Tibial nerve (tissue), 4 donors: ENCODE measurements around the gene EEPD1. TPM values are rescaled to one million over a fixed set of nuclear protein-coding genes. Genes with fewer than 3 reads are reported as not detected.

ENCODE experiments used
- DNase-seq, 2 donors: peaks; one replicate each; pipeline ENCODE4 v3.0.0-alpha.2; 2019; ENCODE audit warnings: low spot score in 2 of 2
- H3K27ac ChIP-seq, 4 donors: fragments of 200-600 bp; sonication (generic) in 3 of 4; one replicate each; pipeline ENCODE4 v1.5.1; 2017 to 2019; ENCODE audit warnings: mild to moderate bottlenecking in 1 of 4
- H3K27me3 ChIP-seq, 2 donors: fragments of 200-600 bp; sonication (generic) in 1 of 2; one replicate each; pipeline versions ENCODE4 v1.5.1 to v1.6.0; 2017 to 2019
- H3K36me3 ChIP-seq, 3 donors: fragments of 200-600 bp; sonication (generic); one replicate each; pipeline ENCODE4 v1.5.1; 2018 to 2019
- H3K4me1 ChIP-seq, 4 donors: fragments of 200-600 bp; sonication (generic) in 3 of 4; one replicate each; pipeline ENCODE4 v1.5.1; 2017 to 2019
- H3K4me3 ChIP-seq, 4 donors: fragments of 200-600 bp; sonication (generic) in 3 of 4; one replicate each; pipeline ENCODE4 v1.5.1; 2017 to 2019; ENCODE audit warnings: mild to moderate bottlenecking in 1 of 4, moderate library complexity in 1 of 4
- H3K9me3 ChIP-seq, 4 donors: fragments of 200-600 bp; sonication (generic) in 3 of 4; one replicate each; pipeline ENCODE4 v1.5.1; 2017 to 2019
- CTCF ChIP-seq, 5 experiments: fragments of 200-600 bp in 3 of 5; fragments of 450-650 bp in 2 of 5; sonication (generic) in 3 of 5; IDR thresholded peaks; one replicate each; pipeline ENCODE4 v1.5.1; 2016 to 2019; ENCODE audit warnings: antibody characterized with exemption in 5 of 5, mild to moderate bottlenecking in 3 of 5, moderate library complexity in 2 of 5
- EP300 ChIP-seq, 2 donors: sonication (generic); formaldehyde crosslinking; IDR thresholded peaks; one replicate each; pipeline ENCODE4 v1.6.1; 2017; ENCODE audit warnings: antibody characterized with exemption in 2 of 2, mild to moderate bottlenecking in 1 of 2
- POLR2A ChIP-seq, 2 donors: fragments of 450-650 bp; IDR thresholded peaks; one replicate each; pipeline ENCODE4 v1.6.1; 2017; ENCODE audit warnings: antibody characterized with exemption in 2 of 2, mild to moderate bottlenecking in 2 of 2, moderate library complexity in 2 of 2
- WGBS, 2 donors: methylation state at CpG; one replicate each; pipeline ENCODE4 v1.1.5; 2018; 5-methylcytosine and 5-hydroxymethylcytosine counted together
- total RNA-seq, 4 donors: library from RNA; depleted of rRNA; stranded (reverse); fragments of >200 nt; gene quantifications; one replicate each; pipeline ENCODE4 v1.1.0, GENCODE V29; 2016

Gene EEPD1
- total RNA-seq, 4 donors from 2014 or later: 9.0 to 18.0 (median 16.5) TPM

GRCh38 chr7:36158321-36158605 lies 5.2 kb downstream of the EEPD1 start:
- no peaks in the 10 kb centered on the region for H3K36me3 ChIP-seq
- WGBS, 2 donors: 90 to 92% methylated on average over 2 of the region's 2 CpGs
- no peaks in the 10 kb centered on the region for H3K27me3 ChIP-seq
- no peak overlapping the region for H3K27ac ChIP-seq
- DNase-seq: no peak
- H3K4me1 ChIP-seq: peaks cover 0 to 73% (median 10%) of the 10 kb centered on the region in 4 donors
- no peak for TF ChIP-seq EP300 (IDR thresholded peaks at IDR 0.05)
- no peak for TF ChIP-seq POLR2A (IDR thresholded peaks at IDR 0.05)
- TF ChIP-seq CTCF (IDR thresholded peaks at IDR 0.05): no peak
- no peak overlapping the region for H3K4me3 ChIP-seq
- H3K9me3 ChIP-seq: no peaks in the 10 kb centered on the region

GRCh38 chr7:36159618-36160017 lies 6.6 kb downstream of the EEPD1 start:
- H3K9me3 ChIP-seq: no peaks in the 10 kb centered on the region
- peak overlapping the region in 1 of 4 donors; percentile 25 for H3K27ac ChIP-seq
- 58 to 69% methylated on average over 3 of the region's 3 CpGs for WGBS, 2 donors
- TF ChIP-seq CTCF (IDR thresholded peaks at IDR 0.05) (no peak), POLR2A (IDR thresholded peaks at IDR 0.05) (no peak), EP300 (IDR thresholded peaks at IDR 0.05) (no peak)
- peaks cover 0 to 62% (median 5%) of the 10 kb centered on the region in 4 donors for H3K4me1 ChIP-seq
- DNase-seq: no peak
- H3K36me3 ChIP-seq: no peaks in the 10 kb centered on the region
- H3K27me3 ChIP-seq: no peaks in the 10 kb centered on the region
- no peak overlapping the region for H3K4me3 ChIP-seq

DNA sequence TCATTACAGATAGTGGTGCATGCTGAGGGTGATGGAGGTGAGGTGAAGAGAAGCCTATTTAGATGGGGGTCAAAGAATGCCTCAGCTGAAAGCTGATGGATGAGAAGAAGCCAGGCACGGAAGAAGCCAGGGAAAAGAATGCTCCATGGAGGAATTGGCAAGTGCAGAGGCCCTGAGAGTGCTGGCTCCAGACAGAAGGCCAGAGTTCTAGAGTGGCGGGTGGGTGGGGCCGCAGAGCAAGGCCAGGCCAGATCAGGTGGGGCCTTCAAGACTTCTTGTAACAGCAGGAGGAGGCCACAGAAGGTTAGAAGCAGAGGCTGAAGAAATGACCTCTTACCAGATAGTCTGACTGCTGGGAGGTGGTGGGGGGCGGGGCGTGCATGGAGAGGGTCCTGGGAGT lies 7.3 kb downstream of the EEPD1 start:
- no peaks in the 10 kb centered on the region for H3K27me3 ChIP-seq
- peaks cover 0 to 55% (median 3%) of the 10 kb centered on the region in 4 donors for H3K4me1 ChIP-seq
- H3K27ac ChIP-seq: no peak overlapping the region
- TF ChIP-seq CTCF (IDR thresholded peaks at IDR 0.05) (no peak), EP300 (IDR thresholded peaks at IDR 0.05) (no peak), POLR2A (IDR thresholded peaks at IDR 0.05) (no peak)
- DNase-seq: no peak
- no peak overlapping the region for H3K4me3 ChIP-seq
- no peaks in the 10 kb centered on the region for H3K9me3 ChIP-seq
- 74 to 95% methylated on average over 5 of the region's 5 CpGs for WGBS, 2 donors
- H3K36me3 ChIP-seq: no peaks in the 10 kb centered on the region

DNA sequence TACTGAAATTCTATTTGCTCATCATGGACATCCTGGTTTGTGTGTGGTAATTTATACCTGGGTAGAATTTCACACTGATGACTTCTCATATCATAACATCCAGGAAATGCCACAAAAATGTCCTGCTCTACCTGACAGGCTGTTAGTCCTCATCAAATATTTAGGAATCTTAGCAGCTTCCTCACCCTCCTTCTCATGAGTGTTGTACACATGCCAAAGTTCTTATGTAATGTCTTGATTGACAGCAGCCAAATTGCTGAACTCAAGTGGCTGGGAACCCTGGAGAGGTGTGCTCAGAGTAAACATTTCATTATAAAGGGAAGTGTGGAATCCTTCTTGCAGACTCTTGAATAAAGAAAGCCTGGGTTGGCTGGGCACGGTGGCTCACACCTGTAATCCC lies 8.9 kb downstream of the EEPD1 start:
- no peak overlapping the region for H3K27ac ChIP-seq
- H3K36me3 ChIP-seq: no peaks in the 10 kb centered on the region
- no peaks in the 10 kb centered on the region for H3K27me3 ChIP-seq
- WGBS, 2 donors: 96 to 100% methylated on average over 1 of the region's 1 CpG
- DNase-seq: no peak
- H3K9me3 ChIP-seq: no peaks in the 10 kb centered on the region
- TF ChIP-seq CTCF (IDR thresholded peaks at IDR 0.05) (no peak), POLR2A (IDR thresholded peaks at IDR 0.05) (no peak), EP300 (IDR thresholded peaks at IDR 0.05) (no peak)
- H3K4me3 ChIP-seq: no peak overlapping the region
- peaks cover 0 to 38% (median 0%) of the 10 kb centered on the region in 4 donors for H3K4me1 ChIP-seq

DNA sequence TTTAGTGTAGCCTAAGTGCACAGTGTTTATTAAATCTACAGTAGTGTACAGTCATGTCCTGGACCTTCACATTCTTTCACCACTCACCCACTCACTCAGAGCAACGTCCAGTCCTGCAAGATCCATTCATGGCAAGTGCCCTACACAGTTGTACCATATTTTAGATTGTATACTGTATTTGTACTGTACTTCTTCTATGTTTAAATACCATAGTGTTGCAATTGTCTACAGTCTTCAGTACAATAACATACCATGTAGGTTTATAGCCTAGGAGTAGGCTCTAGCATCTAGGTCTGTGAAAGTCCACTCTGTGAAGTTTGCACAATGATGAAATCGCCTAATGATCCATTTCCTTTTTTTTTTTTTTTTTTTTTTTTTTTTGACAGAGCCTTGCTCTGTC lies 12.0 kb downstream of the EEPD1 start:
- H3K27ac ChIP-seq: no peak overlapping the region
- 42 to 47% methylated on average over 2 of the region's 2 CpGs for WGBS, 2 donors
- TF ChIP-seq POLR2A (IDR thresholded peaks at IDR 0.05) (no peak), CTCF (IDR thresholded peaks at IDR 0.05) (no peak), EP300 (IDR thresholded peaks at IDR 0.05) (no peak)
- no peaks in the 10 kb centered on the region for H3K36me3 ChIP-seq
- no peaks in the 10 kb centered on the region for H3K27me3 ChIP-seq
- H3K4me3 ChIP-seq: no peak overlapping the region
- no peaks in the 10 kb centered on the region for H3K9me3 ChIP-seq
- peaks cover 0 to 8% (median 0%) of the 10 kb centered on the region in 4 donors for H3K4me1 ChIP-seq
- DNase-seq: no peak
